Measurements from ENCODE around the gene TERT.

- no peak for TF ChIP-seq SREBF2 (IDR thresholded peaks at IDR 0.05; ENCODE audit: low read length)
- TF ChIP-seq ZBED1 (IDR thresholded peaks at IDR 0.05; ENCODE audit: borderline replicate concordance): no peak
- no peak for TF ChIP-seq CTCF (IDR thresholded peaks at IDR 0.05 in 2 of 3, conservative IDR thresholded peaks at IDR 0.05 in 1 of 3; ENCODE audit: control insufficient read depth in 2 of 3, extremely low read depth in 1 of 3, insufficient read depth in 1 of 3, low read depth in 3 of 3, low read length in 3 of 3)
- TF ChIP-seq JUND (IDR thresholded peaks at IDR 0.05; ENCODE audit: low read depth, low read length): no peak
- no peak for TF ChIP-seq CBX5 (IDR thresholded peaks at IDR 0.05; ENCODE audit: low read depth)
- no peak for TF ChIP-seq MYB (IDR thresholded peaks at IDR 0.05; ENCODE audit: borderline replicate concordance, low read depth, low read length)
- no peak for TF ChIP-seq TAF1 (IDR thresholded peaks at IDR 0.05; ENCODE audit: borderline replicate concordance, low read depth, low read length)
- no peak for TF ChIP-seq SMC3 (IDR thresholded peaks at IDR 0.05; ENCODE audit: borderline replicate concordance, low read length)
- TF ChIP-seq NRF1 (conservative IDR thresholded peaks at IDR 0.05; ENCODE audit: low read depth, low read length): no peak
- TF ChIP-seq, protein P1, sequence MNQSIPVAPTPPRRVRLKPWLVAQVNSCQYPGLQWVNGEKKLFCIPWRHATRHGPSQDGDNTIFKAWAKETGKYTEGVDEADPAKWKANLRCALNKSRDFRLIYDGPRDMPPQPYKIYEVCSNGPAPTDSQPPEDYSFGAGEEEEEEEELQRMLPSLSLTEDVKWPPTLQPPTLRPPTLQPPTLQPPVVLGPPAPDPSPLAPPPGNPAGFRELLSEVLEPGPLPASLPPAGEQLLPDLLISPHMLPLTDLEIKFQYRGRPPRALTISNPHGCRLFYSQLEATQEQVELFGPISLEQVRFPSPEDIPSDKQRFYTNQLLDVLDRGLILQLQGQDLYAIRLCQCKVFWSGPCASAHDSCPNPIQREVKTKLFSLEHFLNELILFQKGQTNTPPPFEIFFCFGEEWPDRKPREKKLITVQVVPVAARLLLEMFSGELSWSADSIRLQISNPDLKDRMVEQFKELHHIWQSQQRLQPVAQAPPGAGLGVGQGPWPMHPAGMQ (IDR thresholded peaks at IDR 0.05; ENCODE audit: borderline replicate concordance): no peak
Observed at GRCh38 chr5:1338506-1339070, 43.7 kb upstream of the TERT start.
